Glutamatergic neuron (in vitro differentiated cells): ENCODE measurements around the gene ZNF417. TPM values are rescaled to one million over a fixed set of nuclear protein-coding genes. Genes with fewer than 3 reads are reported as not detected.
"Not testable (repeated sequence)": the region's sequence is repeated elsewhere in the genome, so short reads cannot be mapped to it uniquely, and the experiment has no call there.

Source experiments
- DNase-seq: peaks from one replicate; pipeline ENCODE4 v3.0.0; 2022
- H3K27ac Mint-ChIP-seq: one replicate; pipeline ENCODE4 v1.8.0; 2020; ENCODE audit warnings: mild to moderate bottlenecking, mixed read lengths, inconsistent platforms; ENCODE audit not compliant: unreplicated experiment
- H3K27me3 Mint-ChIP-seq: one replicate; pipeline ENCODE4 v1.8.0; 2020; ENCODE audit warnings: mild to moderate bottlenecking, moderate library complexity, mixed read lengths, inconsistent platforms; ENCODE audit not compliant: unreplicated experiment
- H3K36me3 Mint-ChIP-seq: one replicate; pipeline ENCODE4 v1.8.0; 2020; ENCODE audit warnings: mild to moderate bottlenecking, mixed read lengths, inconsistent platforms; ENCODE audit not compliant: unreplicated experiment
- H3K4me1 Mint-ChIP-seq: one replicate; pipeline ENCODE4 v1.8.0; 2020; ENCODE audit warnings: mild to moderate bottlenecking, low read depth, mixed read lengths, inconsistent platforms; ENCODE audit not compliant: unreplicated experiment
- H3K4me3 Mint-ChIP-seq: one replicate; pipeline ENCODE4 v1.8.0; 2020; ENCODE audit warnings: mild to moderate bottlenecking, mixed read lengths, inconsistent platforms; ENCODE audit not compliant: unreplicated experiment
- H3K9me3 Mint-ChIP-seq: one replicate; pipeline ENCODE4 v1.8.0; 2020; ENCODE audit warnings: mild to moderate bottlenecking, moderate library complexity, mixed read lengths, inconsistent platforms; ENCODE audit not compliant: unreplicated experiment
- total RNA-seq: library from RNA; stranded (reverse); fragmentation: NEBNext Ultra II Directional; extraction: Animal tissue kit (Norgen Biotek cat#: 25700); gene quantifications from one replicate; pipeline ENCODE4 v1.2.1, GENCODE V29; 2021; ENCODE audit not compliant: unreplicated experiment
- TF ChIP-seq, protein P1 (sequence below): fragments of 200-600 bp; sonication (generic); IDR thresholded peaks from one replicate; pipeline ENCODE4 v1.5.0; 2021; ENCODE audit not compliant: partially characterized antibody, unreplicated experiment

ZNF417 gene
- total RNA-seq, 1 donor from 2014 or later: 23.0 TPM

DNA sequence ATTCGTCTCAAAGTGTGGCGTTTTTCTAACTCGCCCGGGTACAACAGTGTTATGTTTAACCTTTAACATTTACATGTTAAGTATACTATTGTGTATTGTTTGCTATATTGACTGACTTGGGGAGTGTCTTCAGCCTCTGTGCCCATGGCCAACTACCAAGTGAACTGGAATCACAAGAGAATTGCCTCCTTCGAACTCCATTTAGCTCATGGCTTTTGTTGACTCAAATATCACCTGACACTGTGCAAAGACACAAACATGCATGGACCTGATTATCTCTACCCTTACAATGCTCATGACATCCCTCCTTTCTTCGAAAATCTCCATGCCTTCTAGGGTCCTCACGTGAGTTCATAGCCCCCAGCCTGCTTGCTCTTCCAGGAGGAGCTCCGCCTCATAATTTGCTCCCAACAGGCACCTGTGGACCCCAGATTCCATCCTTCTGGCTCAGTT is 28.3 kb downstream of the ZNF417 start:
- no peaks in the 10 kb centered on the region for H3K36me3 Mint-ChIP-seq
- DNase-seq: no peak
- peaks cover 6% of the 10 kb centered on the region for H3K27me3 Mint-ChIP-seq
- H3K9me3 Mint-ChIP-seq: peaks cover 8% of the 10 kb centered on the region
- H3K27ac Mint-ChIP-seq: peak overlapping the region; percentile 95
- peaks cover 9% of the 10 kb centered on the region for H3K4me1 Mint-ChIP-seq
- TF ChIP-seq, protein P1, sequence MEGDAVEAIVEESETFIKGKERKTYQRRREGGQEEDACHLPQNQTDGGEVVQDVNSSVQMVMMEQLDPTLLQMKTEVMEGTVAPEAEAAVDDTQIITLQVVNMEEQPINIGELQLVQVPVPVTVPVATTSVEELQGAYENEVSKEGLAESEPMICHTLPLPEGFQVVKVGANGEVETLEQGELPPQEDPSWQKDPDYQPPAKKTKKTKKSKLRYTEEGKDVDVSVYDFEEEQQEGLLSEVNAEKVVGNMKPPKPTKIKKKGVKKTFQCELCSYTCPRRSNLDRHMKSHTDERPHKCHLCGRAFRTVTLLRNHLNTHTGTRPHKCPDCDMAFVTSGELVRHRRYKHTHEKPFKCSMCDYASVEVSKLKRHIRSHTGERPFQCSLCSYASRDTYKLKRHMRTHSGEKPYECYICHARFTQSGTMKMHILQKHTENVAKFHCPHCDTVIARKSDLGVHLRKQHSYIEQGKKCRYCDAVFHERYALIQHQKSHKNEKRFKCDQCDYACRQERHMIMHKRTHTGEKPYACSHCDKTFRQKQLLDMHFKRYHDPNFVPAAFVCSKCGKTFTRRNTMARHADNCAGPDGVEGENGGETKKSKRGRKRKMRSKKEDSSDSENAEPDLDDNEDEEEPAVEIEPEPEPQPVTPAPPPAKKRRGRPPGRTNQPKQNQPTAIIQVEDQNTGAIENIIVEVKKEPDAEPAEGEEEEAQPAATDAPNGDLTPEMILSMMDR: no peak
- peak overlapping the region; percentile 95 for H3K4me3 Mint-ChIP-seq

DNA sequence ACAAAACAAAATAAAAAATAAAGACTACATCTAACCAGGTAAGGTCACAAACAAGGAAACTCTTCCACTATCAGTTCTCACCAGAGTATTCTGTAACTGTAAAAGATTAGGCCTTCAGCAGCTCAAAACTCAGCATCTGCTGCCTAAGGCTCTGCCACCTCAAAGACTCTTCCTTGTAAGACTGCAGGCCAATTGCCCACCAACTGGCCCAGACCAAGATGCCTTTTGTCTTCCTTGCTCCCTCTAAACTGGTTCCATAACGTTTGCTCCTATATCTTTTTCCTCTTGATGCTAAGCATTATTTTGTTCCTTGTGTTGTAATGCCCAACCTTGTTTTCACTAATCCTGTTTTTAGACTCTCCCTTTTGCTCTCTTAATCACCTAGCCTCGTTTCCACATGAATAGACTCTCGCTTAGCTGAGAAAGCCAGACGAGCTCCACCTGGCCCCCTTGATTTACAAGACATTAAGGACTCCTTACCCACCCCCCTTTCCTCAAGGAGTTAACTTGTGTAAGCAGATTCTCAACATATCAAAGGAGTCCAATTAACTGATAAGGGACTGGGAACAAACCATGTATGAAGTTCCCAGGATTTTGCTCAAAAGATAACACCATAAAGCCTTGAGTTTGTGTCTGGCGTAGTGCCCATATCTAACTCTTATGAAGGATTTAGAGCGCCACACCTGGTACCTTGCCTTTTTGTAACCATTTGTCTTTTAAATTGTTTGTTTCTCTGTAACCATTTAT is 29.0 kb downstream of the ZNF417 start:
- H3K4me1 Mint-ChIP-seq: peaks cover 9% of the 10 kb centered on the region
- peak overlapping the region; percentile 95 for H3K27ac Mint-ChIP-seq
- TF ChIP-seq, protein P1: no peak
- DNase-seq: no peak
- H3K9me3 Mint-ChIP-seq: peaks cover 8% of the 10 kb centered on the region
- H3K36me3 Mint-ChIP-seq: peaks cover 5% of the 10 kb centered on the region
- peak overlapping the region; percentile 95 for H3K4me3 Mint-ChIP-seq
- H3K27me3 Mint-ChIP-seq: peaks cover 6% of the 10 kb centered on the region

DNA sequence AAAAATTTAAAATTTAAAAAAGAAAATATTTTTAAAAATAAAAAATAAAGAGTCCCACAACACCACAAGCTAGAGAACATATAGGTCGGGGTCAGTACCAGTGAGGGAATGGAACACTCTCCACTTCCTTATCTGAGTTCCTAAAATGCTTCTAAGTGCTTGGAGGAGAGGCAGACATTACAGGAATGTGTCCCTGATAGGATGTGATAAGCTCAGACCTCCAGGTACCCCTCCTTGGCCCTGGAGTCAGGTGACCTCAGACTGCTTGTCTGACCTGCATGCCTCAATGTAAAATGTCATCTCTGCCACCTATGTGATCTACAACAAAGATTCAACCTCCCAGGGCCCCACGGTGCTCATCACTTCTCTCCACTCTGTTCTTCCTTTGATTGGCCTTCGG is 30.3 kb downstream of the ZNF417 start:
- H3K27ac Mint-ChIP-seq: no peak overlapping the region
- peaks cover 5% of the 10 kb centered on the region for H3K36me3 Mint-ChIP-seq
- H3K27me3 Mint-ChIP-seq: peaks cover 6% of the 10 kb centered on the region
- H3K9me3 Mint-ChIP-seq: peaks cover 8% of the 10 kb centered on the region
- H3K4me3 Mint-ChIP-seq: peak overlapping the region; percentile 11
- no peak for DNase-seq
- H3K4me1 Mint-ChIP-seq: peaks cover 9% of the 10 kb centered on the region
- TF ChIP-seq, protein P1: no peak

DNA sequence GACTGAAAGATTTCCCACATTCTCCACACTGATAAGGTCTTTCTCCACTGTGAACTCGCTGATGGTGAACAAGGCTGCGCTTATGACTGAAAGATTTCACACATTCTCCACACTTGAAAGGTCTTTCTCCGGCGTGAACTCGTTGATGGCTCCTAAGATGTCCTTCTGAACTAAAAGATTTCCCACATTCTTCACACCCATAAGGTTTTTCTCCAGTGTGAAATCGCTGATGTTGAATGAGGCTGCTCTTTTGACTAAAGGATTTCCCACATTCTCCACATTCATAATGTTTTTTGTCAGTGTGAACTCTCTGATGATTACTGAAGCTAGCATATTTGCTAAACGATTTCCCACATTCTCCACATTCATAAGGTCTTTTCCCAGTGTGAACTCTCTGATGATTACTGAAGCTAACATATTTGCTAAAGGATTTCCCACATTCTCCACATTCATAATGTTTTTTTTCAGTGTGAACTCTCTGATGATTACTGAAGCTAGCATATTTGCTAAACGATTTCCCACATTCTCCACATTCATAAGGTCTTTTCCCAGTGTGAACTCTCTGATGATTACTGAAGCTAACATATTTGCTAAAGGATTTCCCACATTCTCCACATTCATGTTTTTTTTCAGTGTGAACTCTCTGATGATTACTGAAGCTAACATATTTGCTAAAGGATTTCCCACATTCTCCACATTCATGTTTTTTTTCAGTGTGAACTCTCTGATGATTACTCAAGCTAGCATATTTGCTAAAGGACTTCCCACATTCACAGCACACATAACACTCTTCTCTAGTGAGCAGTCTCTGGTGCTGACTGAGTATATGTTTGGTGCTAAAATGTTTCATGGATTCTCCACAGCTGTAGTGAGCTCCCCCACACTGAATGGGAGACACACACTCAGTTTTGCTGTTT is 42.3 kb downstream of the ZNF417 start:
- Mint-ChIP-seq H3K9me3 (peaks cover 15% of the 10 kb centered on the region), H3K36me3 (peaks cover 36% of the 10 kb centered on the region)
- not testable (repeated sequence) for H3K27ac Mint-ChIP-seq, H3K4me1 Mint-ChIP-seq, H3K27me3 Mint-ChIP-seq, H3K4me3 Mint-ChIP-seq, DNase-seq

DNA sequence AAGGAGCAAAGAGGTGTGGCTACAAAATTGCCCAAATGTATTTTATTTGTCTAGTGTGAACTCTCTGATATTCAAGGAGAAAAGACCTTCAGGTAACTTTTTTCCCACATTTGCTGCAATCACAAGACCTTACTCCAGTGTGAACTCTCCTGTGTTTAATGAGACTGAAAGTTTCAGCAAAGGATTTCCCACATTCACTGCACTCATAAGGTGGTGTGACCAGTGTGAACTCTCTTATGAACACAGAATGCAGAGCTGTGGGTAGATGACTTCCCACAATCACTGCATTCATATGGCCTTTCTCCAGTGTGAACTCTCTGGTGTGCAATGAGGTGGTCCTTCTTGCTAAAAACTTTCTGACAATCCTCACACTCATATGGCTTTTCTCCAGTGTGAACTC is 43.9 kb downstream of the ZNF417 start:
- no peak overlapping the region for H3K27ac Mint-ChIP-seq
- H3K4me3 Mint-ChIP-seq: no peak overlapping the region
- peaks cover 36% of the 10 kb centered on the region for H3K36me3 Mint-ChIP-seq
- peaks cover 15% of the 10 kb centered on the region for H3K9me3 Mint-ChIP-seq
- DNase-seq: no peak
- H3K27me3 Mint-ChIP-seq: peaks cover 2% of the 10 kb centered on the region
- H3K4me1 Mint-ChIP-seq: no peaks in the 10 kb centered on the region
- TF ChIP-seq, protein P1: no peak
